Psoas muscle (tissue), 8 donors: ENCODE data around the gene VTN. TPM values are rescaled to one million over a fixed set of nuclear protein-coding genes. Genes with fewer than 3 reads are reported as not detected.

Experiments
- ATAC-seq, 4 donors: fragments of 200-7000 bp; cut with Tn5 transposase; one replicate each; pipeline ENCODE4 v1.9.1; 2020; ENCODE audit warnings: moderate library complexity in 3 of 4, mild to moderate bottlenecking in 2 of 4
- DNase-seq, 2 donors: peaks; one replicate each; pipeline ENCODE4 v3.0.0-alpha.2; 2020
- H3K27ac ChIP-seq: fragments of 200-600 bp; one replicate; pipeline ENCODE4 v1.8.0; 2022
- H3K27me3 ChIP-seq, 3 donors: fragments of 200-600 bp in 1 of 3; one replicate each; pipeline versions ENCODE4 v1.6.1 to v1.8.0; 2013 to 2022; ENCODE audit warnings: low read length in 2 of 3, mild to moderate bottlenecking in 2 of 3, moderate library complexity in 1 of 3; ENCODE audit not compliant: insufficient read depth in 3 of 3
- H3K36me3 ChIP-seq, 2 donors: fragments of 200-600 bp in 1 of 2; one replicate each; pipeline versions ENCODE4 v1.6.1 to v1.8.0; 2013 to 2022; ENCODE audit warnings: low read depth in 1 of 2, mild to moderate bottlenecking in 1 of 2, moderate library complexity in 1 of 2; ENCODE audit not compliant: insufficient read depth in 1 of 2
- H3K4me1 ChIP-seq: fragments of 200-600 bp; one replicate; pipeline ENCODE4 v1.8.0; 2022
- H3K4me3 ChIP-seq: fragments of 200-600 bp; one replicate; pipeline ENCODE4 v1.8.0; 2022; ENCODE audit warnings: mild to moderate bottlenecking
- H3K9me3 ChIP-seq: fragments of 200-600 bp; one replicate; pipeline ENCODE4 v1.8.0; 2022
- CTCF ChIP-seq: fragments of 200-600 bp; IDR thresholded peaks from one replicate; pipeline ENCODE4 v1.8.0; 2022; ENCODE audit warnings: antibody characterized with exemption
- WGBS, 3 donors: extraction: QIAGEN DNeasy Blood & Tissue Kit; methylation state at CpG; one replicate each; pipeline versions ENCODE4 v1.1.6 to v1.1.7; 2013; 5-methylcytosine and 5-hydroxymethylcytosine counted together
- intact Hi-C, 2 donors: fragments of 100-400 bp; cut with DNase I; formaldehyde crosslinking; loops; one replicate each; pipeline versions ENCODE4 v1.11.0 to v1.14.2; 2022
- polyA plus RNA-seq, 3 donors: library from polyadenylated mRNA; stranded (reverse); fragments of 200-250 nt; gene quantifications; one replicate each; pipeline ENCODE4 v1.2.3, GENCODE V29; 2013
- total RNA-seq, 4 donors: library from RNA; stranded (reverse); fragmentation: NEBNext Ultra II Directional in 2 of 4; extraction: Animal tissue kit (Norgen Biotek cat#: 25700) in 2 of 4; gene quantifications; one replicate each; pipeline versions ENCODE4 v1.2.1 to v1.2.4, GENCODE V29; 2021 to 2023
- donor health status: healthy with polysubstance abuse.
- donor health status: DM: no; HTN: no; CAD: no; lungs with moderate emphysema.
- donor health status: Bipolar disorder and iron deficiency.
- donor health status: healthy.
- donor health status: DM: yes; HTN: yes; CAD: no.
- donor health status: DM: no; HTN: no; CAD: no.
- donor health status: DM: no; HTN: no; CAD: no.
- donor health status: DM: yes; HTN: yes; CAD: no.

The VTN gene
- total and polyA plus RNA-seq, 7 donors = 0.06 to 1.2 (median 0.18) TPM; not detected in 2

- 1 to 5% (median 3%) methylated on average over 7 of the region's 7 CpGs for WGBS, 3 donors
- Histone ChIP-seq H3K27me3 (no peaks in the 10 kb centered on the region), H3K4me1 (peaks cover 14% of the 10 kb centered on the region), H3K27ac (peak overlapping the region; percentile 59), H3K9me3 (no peaks in the 10 kb centered on the region), H3K36me3 (no peaks in the 10 kb centered on the region), H3K4me3 (peak overlapping the region; percentile 82)
- TF ChIP-seq CTCF = no peak
- ATAC-seq (peak in 1 of 4 donors; percentile 1), DNase-seq (no peak)
- intact Hi-C loops = loop anchor here in 1 of 2 donors (2.0 to 5.0 kb wide), 2 partner anchors 15 to 277 kb away; partner anchors contain the start of genes IFT20, NLK and TNFAIP1
Observed at GRCh38 chr17:28319598-28319935, 50.5 kb downstream of the VTN start.

GRCh38 chr17:28318759-28319597 is 51.1 kb downstream of the VTN start, which contains the start of gene TMEM97:
TMEM97 (plus strand) TSS chr17:28319200; CDS start chr17:28319240, 40 bp downstream.
- no peaks in the 10 kb centered on the region for H3K9me3 ChIP-seq
- H3K36me3 ChIP-seq = no peaks in the 10 kb centered on the region
- 0 to 1% (median 0%) methylated on average over 64 to 72 of the region's 72 CpGs for WGBS, 3 donors
- peaks cover 14% of the 10 kb centered on the region for H3K4me1 ChIP-seq
- peak; percentile 99 to 100 (median 99) for ATAC-seq
- peak; percentile 97 to 98 for DNase-seq
- peak within 1 kb of the TSS; percentile 59 for H3K27ac ChIP-seq
- no peaks in the 10 kb centered on the region for H3K27me3 ChIP-seq
- H3K4me3 ChIP-seq = peak within 1 kb of the TSS; percentile 82
- intact Hi-C loops = loop anchor here in 1 of 2 donors (2.0 to 5.0 kb wide), 2 partner anchors 16 to 277 kb away; partner anchors contain the start of genes IFT20, NLK and TNFAIP1
- no peak for TF ChIP-seq CTCF

GRCh38 chr17:28317966-28318758 is 51.9 kb downstream of the VTN start:
- H3K4me1 ChIP-seq = peaks cover 14% of the 10 kb centered on the region
- no peaks in the 10 kb centered on the region for H3K27me3 ChIP-seq
- no peaks in the 10 kb centered on the region for H3K9me3 ChIP-seq
- intact Hi-C loops = loop anchor here in 1 of 2 donors (2.0 to 5.0 kb wide), 2 partner anchors 17 to 276 kb away; partner anchors contain the start of genes IFT20, NLK and TNFAIP1
- no peak for DNase-seq
- peak overlapping the region; percentile 59 for H3K27ac ChIP-seq
- H3K36me3 ChIP-seq = no peaks in the 10 kb centered on the region
- peak overlapping the region; percentile 82 for H3K4me3 ChIP-seq
- ATAC-seq = peak in 3 of 4 donors; percentile 1 to 17 (median 8)
- 13 to 17% (median 14%) methylated on average over 31 to 40 of the region's 40 CpGs for WGBS, 3 donors
- TF ChIP-seq CTCF = no peak

Other genes with a start within 250 kb of the VTN start
- 10 to 100 TPM in 2 of 4 donors, 1 to 10 TPM in 2; 3.9 to 13.5 (median 9.0) TPM for gene TMEM97, start 51.1 kb downstream of the VTN start, total RNA-seq
- gene TMEM97, start 51.1 kb downstream of the VTN start, polyA plus RNA-seq = 1 to 10 TPM; 4.0 to 9.0 (median 6.2) TPM
- gene IFT20, start 34.8 kb downstream of the VTN start, total RNA-seq = 1 to 10 TPM; 4.4 to 8.7 (median 5.4) TPM
- 10 to 100 TPM in 1 of 3 donors, 1 to 10 TPM in 2; 6.3 to 32.1 (median 8.7) TPM for gene IFT20, start 34.8 kb downstream of the VTN start, polyA plus RNA-seq
- 10 to 100 TPM; 23.3 to 32.6 (median 30.2) TPM for gene TNFAIP1, start 34.5 kb downstream of the VTN start, total RNA-seq
- 10 to 100 TPM; 13.0 to 21.3 (median 14.7) TPM for gene TNFAIP1, start 34.5 kb downstream of the VTN start, polyA plus RNA-seq
- gene POLDIP2, start 12.8 kb downstream of the VTN start, total RNA-seq = 100 to 1,000 TPM; 182 to 206 (median 190) TPM
- 100 to 1,000 TPM; 172 to 299 (median 204) TPM for gene POLDIP2, start 12.8 kb downstream of the VTN start, polyA plus RNA-seq
- not detected for gene SEBOX, start 5.1 kb downstream of the VTN start, total RNA-seq
- not detected for gene SEBOX, start 5.1 kb downstream of the VTN start, polyA plus RNA-seq
- gene SARM1, start 1.4 kb upstream of the VTN start, total RNA-seq = 1 to 10 TPM; 1.8 to 2.2 (median 1.9) TPM
- under 1 TPM; 0.77 to 0.91 (median 0.82) TPM for gene SARM1, start 1.4 kb upstream of the VTN start, polyA plus RNA-seq
- gene SLC46A1, start 35.9 kb upstream of the VTN start, total RNA-seq = 1 to 10 TPM; 2.7 to 4.2 (median 2.8) TPM
- gene SLC46A1, start 35.9 kb upstream of the VTN start, polyA plus RNA-seq = 1 to 10 TPM; 1.1 to 2.5 (median 1.4) TPM
- not detected for gene SLC13A2, start 103.3 kb upstream of the VTN start, total RNA-seq
- gene SLC13A2, start 103.3 kb upstream of the VTN start, polyA plus RNA-seq = under 1 TPM in 1 of 3 donors, not detected in 2; 0.21 TPM
- not detected for gene FOXN1, start 136.0 kb upstream of the VTN start, total RNA-seq
- not detected for gene FOXN1, start 136.0 kb upstream of the VTN start, polyA plus RNA-seq
- 1 to 10 TPM; 2.0 to 7.8 (median 4.5) TPM for gene UNC119, start 182.3 kb upstream of the VTN start, total RNA-seq
- gene UNC119, start 182.3 kb upstream of the VTN start, polyA plus RNA-seq = 1 to 10 TPM; 1.9 to 2.6 (median 2.2) TPM
- 10 to 100 TPM; 30.5 to 44.9 (median 33.4) TPM for gene PIGS, start 201.2 kb upstream of the VTN start, total RNA-seq
- gene PIGS, start 201.2 kb upstream of the VTN start, polyA plus RNA-seq = 10 to 100 TPM; 16.7 to 37.1 (median 26.4) TPM
- gene ALDOC, start 206.6 kb upstream of the VTN start, total RNA-seq = 1 to 10 TPM; 1.3 to 2.9 (median 2.0) TPM
- 1 to 10 TPM; 1.2 to 2.4 (median 1.7) TPM for gene ALDOC, start 206.6 kb upstream of the VTN start, polyA plus RNA-seq
- 1 to 10 TPM in 3 of 4 donors, under 1 TPM in 1; 0.71 to 1.5 (median 1.3) TPM for gene SPAG5, start 228.7 kb upstream of the VTN start, total RNA-seq
- gene SPAG5, start 228.7 kb upstream of the VTN start, polyA plus RNA-seq = 1 to 10 TPM in 1 of 3 donors, under 1 TPM in 2; 0.15 to 2.4 (median 0.40) TPM
- 1 to 10 TPM; 3.9 to 7.6 (median 5.5) TPM for gene RSKR, start 243.9 kb upstream of the VTN start, total RNA-seq
- gene RSKR, start 243.9 kb upstream of the VTN start, polyA plus RNA-seq = 1 to 10 TPM; 2.0 to 4.7 (median 2.0) TPM